OCI-LY1 (cell line): ENCODE measurements around the gene TGM2.

ENCODE experiments used
- H2AFZ ChIP-seq: fragments of 200-600 bp; sonication (generic), shearing (Covaris generic); 2 replicates; pipeline ENCODE4 v1.6.0; 2014; ENCODE audit warnings: antibody characterized with exemption, mild to moderate bottlenecking, low read length
- H3F3A ChIP-seq: fragments of 200-600 bp; sonication (generic), shearing (Covaris generic); 2 replicates; pipeline ENCODE4 v1.6.0; 2014; ENCODE audit warnings: mild to moderate bottlenecking, antibody characterized with exemption, low read length, moderate library complexity; ENCODE audit not compliant: insufficient read depth
- H3K27ac ChIP-seq: fragments of 200-600 bp; sonication (generic); 2 replicates; pipeline ENCODE4 v1.5.1; 2014; ENCODE audit warnings: low read length, mixed run types, mild to moderate bottlenecking, low read depth; ENCODE audit not compliant: poor library complexity, severe bottlenecking
- H3K27me3 ChIP-seq: fragments of 200-600 bp; sonication (generic); 2 replicates; pipeline ENCODE4 v1.6.0; 2014; ENCODE audit warnings: antibody characterized with exemption, mild to moderate bottlenecking, low read length, moderate library complexity; ENCODE audit not compliant: insufficient read depth
- H3K36me3 ChIP-seq: fragments of 200-600 bp; sonication (generic); 2 replicates; pipeline ENCODE4 v1.6.1; 2014; ENCODE audit warnings: mild to moderate bottlenecking, antibody characterized with exemption, low read length, moderate library complexity, mixed read lengths; ENCODE audit not compliant: insufficient read depth
- H3K4me1 ChIP-seq: fragments of 200-600 bp; sonication (generic); 2 replicates; pipeline ENCODE4 v1.5.1; 2014; ENCODE audit warnings: mild to moderate bottlenecking, low read length, moderate library complexity; ENCODE audit not compliant: insufficient read depth, severe bottlenecking
- H3K4me2 ChIP-seq: fragments of 200-600 bp; sonication (generic), shearing (Covaris generic); 2 replicates; pipeline ENCODE4 v1.6.1; 2014; ENCODE audit warnings: low read length
- H3K4me3 ChIP-seq: fragments of 200-600 bp; sonication (generic); 2 replicates; pipeline ENCODE4 v1.5.1; 2014; ENCODE audit warnings: low read length, low read depth, mild to moderate bottlenecking, mixed read lengths; ENCODE audit not compliant: poor library complexity, severe bottlenecking
- H3K79me2 ChIP-seq: fragments of 200-600 bp; shearing (Covaris generic); 2 replicates; pipeline ENCODE4 v1.6.1; 2016; ENCODE audit warnings: mixed run types, low read length, mixed read lengths; ENCODE audit not compliant: insufficient read depth
- H3K9ac ChIP-seq: fragments of 200-600 bp; sonication (generic), shearing (Covaris generic); 2 replicates; pipeline ENCODE4 v1.6.1; 2014; ENCODE audit warnings: mild to moderate bottlenecking, low read length, mixed read lengths
- H3K9me2 ChIP-seq: fragments of 200-600 bp; sonication (generic), shearing (Covaris generic); 2 replicates; pipeline ENCODE4 v1.6.1; 2014; ENCODE audit warnings: low read depth, mild to moderate bottlenecking, low read length, mixed read lengths
- H3K9me3 ChIP-seq: fragments of 200-600 bp; shearing (Covaris generic); 2 replicates; pipeline ENCODE4 v1.6.1; 2014; ENCODE audit warnings: low read length, mixed read lengths
- H4K20me1 ChIP-seq: fragments of 200-600 bp; sonication (generic), shearing (Covaris generic); 2 replicates; pipeline ENCODE4 v1.6.0; 2016; ENCODE audit warnings: mild to moderate bottlenecking, low read length; ENCODE audit not compliant: insufficient read depth
- EZH2 ChIP-seq: fragments of 200-600 bp; sonication (generic), shearing (Covaris generic); IDR thresholded peaks from 2 replicates; pipeline ENCODE4 v1.8.0; 2017; ENCODE audit warnings: borderline replicate concordance, mixed run types, mild to moderate bottlenecking, antibody characterized with exemption, low read length, moderate library complexity, mixed read lengths
- TF ChIP-seq, protein P1 (sequence below): fragments of 200-600 bp; sonication (generic), shearing (Covaris generic); IDR thresholded peaks from 2 replicates; pipeline ENCODE4 v1.5.1; 2017; ENCODE audit warnings: mild to moderate bottlenecking, antibody characterized with exemption, low read length, moderate library complexity, mixed read lengths

TGM2 gene

DNA sequence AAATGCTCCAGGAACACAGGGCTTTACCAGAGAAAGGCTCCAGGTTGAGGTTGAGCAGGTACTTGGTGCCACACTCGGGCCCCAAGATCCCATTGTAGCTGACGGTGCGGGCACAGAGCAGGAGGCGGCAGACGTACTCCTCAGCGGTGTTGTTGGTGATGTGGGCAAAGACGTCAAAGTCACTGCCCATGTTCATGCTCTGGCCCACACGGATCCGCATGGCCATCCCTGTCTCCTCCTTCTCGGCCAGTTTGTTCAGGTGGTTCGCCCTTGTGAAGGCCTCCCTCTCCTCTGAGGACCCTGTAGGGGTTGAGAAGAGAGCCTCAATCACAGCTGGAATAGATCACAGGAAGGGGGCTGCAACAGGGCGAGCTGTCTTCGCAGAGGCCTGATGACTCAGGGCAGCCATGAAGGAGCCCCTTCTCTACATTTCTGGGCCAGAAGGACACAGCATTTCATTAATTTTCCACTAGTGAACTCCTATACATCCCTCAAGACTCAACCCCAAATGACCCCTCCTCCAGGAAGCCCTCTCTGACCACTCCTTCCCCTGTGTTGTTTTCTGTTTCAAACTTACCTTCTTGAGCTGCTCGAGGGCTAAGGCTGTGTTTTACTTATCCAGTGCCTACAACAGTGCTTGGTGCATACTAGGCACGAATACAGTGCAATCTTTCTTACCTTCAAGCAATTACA lies 26.8 kb downstream of the TGM2 start:
- H3K27ac ChIP-seq = no peak overlapping the region
- no peak overlapping the region for H3K4me3 ChIP-seq
- H3K9me3 ChIP-seq = no peaks in the 10 kb centered on the region
- H3K9me2 ChIP-seq = no peaks in the 10 kb centered on the region
- no peak for TF ChIP-seq EZH2
- TF ChIP-seq, protein P1, sequence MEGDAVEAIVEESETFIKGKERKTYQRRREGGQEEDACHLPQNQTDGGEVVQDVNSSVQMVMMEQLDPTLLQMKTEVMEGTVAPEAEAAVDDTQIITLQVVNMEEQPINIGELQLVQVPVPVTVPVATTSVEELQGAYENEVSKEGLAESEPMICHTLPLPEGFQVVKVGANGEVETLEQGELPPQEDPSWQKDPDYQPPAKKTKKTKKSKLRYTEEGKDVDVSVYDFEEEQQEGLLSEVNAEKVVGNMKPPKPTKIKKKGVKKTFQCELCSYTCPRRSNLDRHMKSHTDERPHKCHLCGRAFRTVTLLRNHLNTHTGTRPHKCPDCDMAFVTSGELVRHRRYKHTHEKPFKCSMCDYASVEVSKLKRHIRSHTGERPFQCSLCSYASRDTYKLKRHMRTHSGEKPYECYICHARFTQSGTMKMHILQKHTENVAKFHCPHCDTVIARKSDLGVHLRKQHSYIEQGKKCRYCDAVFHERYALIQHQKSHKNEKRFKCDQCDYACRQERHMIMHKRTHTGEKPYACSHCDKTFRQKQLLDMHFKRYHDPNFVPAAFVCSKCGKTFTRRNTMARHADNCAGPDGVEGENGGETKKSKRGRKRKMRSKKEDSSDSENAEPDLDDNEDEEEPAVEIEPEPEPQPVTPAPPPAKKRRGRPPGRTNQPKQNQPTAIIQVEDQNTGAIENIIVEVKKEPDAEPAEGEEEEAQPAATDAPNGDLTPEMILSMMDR = no peak
- H3K27me3 ChIP-seq = no peaks in the 10 kb centered on the region
- H3K36me3 ChIP-seq = no peaks in the 10 kb centered on the region
- H3K4me2 ChIP-seq = no peak overlapping the region
- H3K4me1 ChIP-seq = no peaks in the 10 kb centered on the region
- H3K79me2 ChIP-seq = no peaks in the 10 kb centered on the region
- H3F3A ChIP-seq = no peaks in the 10 kb centered on the region
- no peaks in the 10 kb centered on the region for H4K20me1 ChIP-seq
- H2AFZ ChIP-seq = no peak overlapping the region
- H3K9ac ChIP-seq = no peak overlapping the region

DNA sequence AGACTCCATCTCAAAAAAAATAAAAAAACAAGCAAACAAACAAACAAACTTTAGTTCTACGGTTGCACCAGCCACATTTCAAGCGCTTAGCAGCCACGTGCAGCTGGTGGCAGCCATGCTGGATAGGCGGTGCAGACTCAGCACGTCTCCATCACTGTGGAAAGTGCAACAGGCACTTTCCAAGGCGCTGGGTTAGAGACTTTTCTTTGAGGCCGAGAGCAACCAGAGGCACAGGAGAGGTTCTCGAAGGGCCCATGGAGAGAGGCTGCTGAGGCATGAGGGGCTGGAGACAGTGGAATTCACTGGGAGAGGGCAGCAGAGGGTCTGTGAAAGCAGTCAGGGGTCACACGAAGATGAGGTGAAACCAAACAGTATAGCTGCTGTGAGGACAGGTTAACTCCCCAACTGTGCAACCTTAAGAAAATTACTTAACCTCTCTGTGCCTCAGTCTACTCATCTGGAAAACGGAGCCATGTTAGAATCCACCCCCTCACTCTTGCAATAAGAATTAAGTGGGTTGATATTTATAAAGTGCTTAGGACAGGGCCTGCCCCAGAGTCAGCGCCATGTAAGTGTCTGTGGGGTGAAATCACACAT lies 27.5 kb downstream of the TGM2 start:
- H2AFZ ChIP-seq = no peak overlapping the region
- no peak overlapping the region for H3K4me3 ChIP-seq
- H3F3A ChIP-seq = no peaks in the 10 kb centered on the region
- H3K36me3 ChIP-seq = no peaks in the 10 kb centered on the region
- no peaks in the 10 kb centered on the region for H3K4me1 ChIP-seq
- TF ChIP-seq EZH2 = no peak
- TF ChIP-seq, protein P1 = no peak
- H3K4me2 ChIP-seq = no peak overlapping the region
- no peaks in the 10 kb centered on the region for H3K79me2 ChIP-seq
- no peaks in the 10 kb centered on the region for H3K27me3 ChIP-seq
- no peaks in the 10 kb centered on the region for H3K9me3 ChIP-seq
- no peaks in the 10 kb centered on the region for H4K20me1 ChIP-seq
- H3K9me2 ChIP-seq = no peaks in the 10 kb centered on the region
- no peak overlapping the region for H3K9ac ChIP-seq
- H3K27ac ChIP-seq = no peak overlapping the region

DNA sequence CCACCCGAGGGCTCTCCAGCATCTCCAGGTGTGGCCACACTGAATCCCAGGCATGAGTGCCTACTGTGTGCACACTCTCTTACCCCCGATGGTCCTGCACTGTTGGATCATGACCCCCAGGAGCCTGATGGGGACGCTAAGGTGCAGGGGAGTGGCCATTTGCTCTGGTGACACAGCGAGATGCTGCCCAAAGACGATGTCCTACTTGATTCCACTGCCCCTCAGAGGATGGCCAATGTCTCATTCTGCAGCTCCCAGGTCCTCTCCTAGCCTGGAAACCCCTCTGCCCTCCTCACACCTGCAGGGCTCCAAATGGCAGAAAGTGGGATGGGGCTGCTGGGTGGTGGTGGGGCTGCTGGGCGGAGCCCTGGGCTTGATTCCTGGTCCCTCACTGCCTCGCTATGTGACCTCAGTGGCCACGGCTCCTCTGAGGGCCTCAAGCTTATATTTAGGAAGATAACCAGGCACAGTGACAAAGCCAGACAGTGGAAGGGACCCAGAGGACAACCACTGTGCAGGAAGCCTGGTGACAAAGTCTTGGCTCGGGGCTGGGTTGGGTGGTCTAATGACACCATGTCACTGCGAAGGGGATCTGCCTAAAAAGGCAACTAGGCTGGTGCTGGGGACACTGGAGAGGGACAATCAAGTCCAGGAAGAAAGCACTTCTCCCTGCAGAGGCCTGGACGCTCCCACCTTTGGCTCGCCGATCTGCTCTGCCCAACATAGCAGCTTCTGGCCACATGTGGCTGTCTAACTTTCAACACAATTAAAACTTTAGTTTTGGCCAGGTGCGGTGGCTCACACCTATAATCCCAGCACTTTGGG lies 28.4 kb downstream of the TGM2 start:
- H4K20me1 ChIP-seq = no peaks in the 10 kb centered on the region
- no peak overlapping the region for H3K4me3 ChIP-seq
- no peaks in the 10 kb centered on the region for H3K36me3 ChIP-seq
- H3F3A ChIP-seq = no peaks in the 10 kb centered on the region
- H3K4me1 ChIP-seq = no peaks in the 10 kb centered on the region
- no peaks in the 10 kb centered on the region for H3K9me3 ChIP-seq
- H3K27ac ChIP-seq = no peak overlapping the region
- H3K4me2 ChIP-seq = no peak overlapping the region
- 0 out of 2 replicates have a peak, but pooled peaks cover 4% of the 10 kb centered on the region for H3K27me3 ChIP-seq
- no peak for TF ChIP-seq EZH2
- TF ChIP-seq, protein P1 = no peak
- H3K9ac ChIP-seq = no peak overlapping the region
- H2AFZ ChIP-seq = no peak overlapping the region
- no peaks in the 10 kb centered on the region for H3K9me2 ChIP-seq
- no peaks in the 10 kb centered on the region for H3K79me2 ChIP-seq
